ENCODE measurements around the gene CCND1.

The CCND1 gene

GRCh38 chr11:69641681-69642548 is 959 bp downstream of the CCND1 start:
- peak; percentile 63 for DNase-seq

GRCh38 chr11:69642549-69642912 is 1.6 kb downstream of the CCND1 start:
- no peak for DNase-seq

- DNase-seq: peak; percentile 93
Measured at GRCh38 chr11:69642913-69643632, 2.1 kb downstream of the CCND1 start.

GRCh38 chr11:69643646-69644045 is 2.7 kb downstream of the CCND1 start:
- DNase-seq: no peak

- peak; percentile 71 for DNase-seq
Measured at GRCh38 chr11:69644071-69644961, 3.4 kb downstream of the CCND1 start.

- no peak for DNase-seq
Measured at GRCh38 chr11:69644962-69645675, 4.2 kb downstream of the CCND1 start.

- DNase-seq: peak; percentile 76
Measured at GRCh38 chr11:69645801-69646492, 5.0 kb downstream of the CCND1 start.

GRCh38 chr11:69646493-69647389 is 5.8 kb downstream of the CCND1 start:
- DNase-seq: no peak

- DNase-seq: no peak
Measured at GRCh38 chr11:69647390-69647748, 6.4 kb downstream of the CCND1 start.

GRCh38 chr11:69647761-69648497 is 7.0 kb downstream of the CCND1 start:
- DNase-seq: no peak

GRCh38 chr11:69648679-69649575 is 8.0 kb downstream of the CCND1 start:
- no peak for DNase-seq

- DNase-seq: no peak
Measured at GRCh38 chr11:69649576-69649900, 8.6 kb downstream of the CCND1 start.

- DNase-seq: peak; percentile 27
Measured at GRCh38 chr11:69650081-69650831, 9.3 kb downstream of the CCND1 start.

- peak; percentile 23 for DNase-seq
Measured at GRCh38 chr11:69650832-69651344, 9.9 kb downstream of the CCND1 start.

GRCh38 chr11:69651834-69652620 is 11.1 kb downstream of the CCND1 start:
- DNase-seq: no peak

GRCh38 chr11:69652999-69653398 is 12.0 kb downstream of the CCND1 start:
- DNase-seq: no peak

- DNase-seq: no peak
Measured at GRCh38 chr11:69653406-69653960, 12.5 kb downstream of the CCND1 start.

Measured in retina (tissue), 1 donor.